Measurements from ENCODE around the gene ETFBKMT. TPM values are rescaled to one million over a fixed set of nuclear protein-coding genes. Genes with fewer than 3 reads are reported as not detected.

ETFBKMT gene, protein sequence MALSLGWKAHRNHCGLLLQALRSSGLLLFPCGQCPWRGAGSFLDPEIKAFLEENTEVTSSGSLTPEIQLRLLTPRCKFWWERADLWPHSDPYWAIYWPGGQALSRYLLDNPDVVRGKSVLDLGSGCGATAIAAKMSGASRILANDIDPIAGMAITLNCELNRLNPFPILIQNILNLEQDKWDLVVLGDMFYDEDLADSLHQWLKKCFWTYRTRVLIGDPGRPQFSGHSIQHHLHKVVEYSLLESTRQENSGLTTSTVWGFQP
- 2.2 TPM for total RNA-seq (ENCODE audit: unreplicated experiment)
- long read RNA-seq, result 0 reads

DNA sequence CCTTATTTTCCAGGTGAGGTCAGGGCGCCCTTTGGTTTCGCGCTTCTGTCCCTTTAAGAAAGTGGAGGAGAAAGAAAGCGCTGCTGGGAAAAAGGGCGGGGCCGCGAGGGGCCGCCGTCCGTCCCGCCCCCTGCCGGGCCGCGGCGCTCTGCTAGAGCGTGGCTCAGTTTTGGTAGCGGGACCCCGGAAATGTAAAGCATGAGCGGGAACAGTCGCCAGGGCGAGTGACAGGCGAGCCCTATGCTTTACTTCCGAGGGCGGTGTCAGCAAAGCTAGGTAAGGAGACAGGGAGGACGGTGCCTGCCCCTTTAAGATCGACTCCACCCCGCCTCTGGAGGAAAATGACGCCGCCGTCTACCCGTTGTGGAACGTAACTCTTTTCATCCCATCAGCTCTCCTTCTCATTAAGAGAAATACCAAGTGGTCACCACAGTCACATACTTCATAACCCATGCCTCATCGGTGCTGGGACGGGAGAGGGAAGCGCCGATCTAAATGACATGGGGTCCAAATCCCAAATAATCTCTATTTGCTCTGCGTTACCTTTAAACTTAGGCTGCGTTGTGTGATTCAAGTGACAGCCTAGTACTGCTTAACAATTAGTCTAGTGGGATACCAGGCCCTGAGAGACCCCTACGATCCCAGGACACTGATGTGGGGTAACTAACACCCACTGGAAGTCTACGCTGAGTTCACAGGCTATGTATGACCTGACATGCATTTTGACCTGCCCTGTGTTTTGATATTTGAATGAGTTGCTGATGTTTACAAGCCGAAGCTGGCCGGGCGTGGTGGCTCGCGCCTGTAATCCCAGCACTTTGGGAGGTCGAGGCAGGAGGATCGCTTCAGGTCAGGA lies at the start of gene ETFBKMT:
ETFBKMT (plus strand) TSS at position 602 of the 856 bp plus-strand sequence. CDS start 2,266 bp downstream, outside the sequence.
- H3K4me3 Mint-ChIP-seq (ENCODE audit: unreplicated experiment), result peak within 1 kb of the TSS; percentile 96
- TF ChIP-seq, protein P1, sequence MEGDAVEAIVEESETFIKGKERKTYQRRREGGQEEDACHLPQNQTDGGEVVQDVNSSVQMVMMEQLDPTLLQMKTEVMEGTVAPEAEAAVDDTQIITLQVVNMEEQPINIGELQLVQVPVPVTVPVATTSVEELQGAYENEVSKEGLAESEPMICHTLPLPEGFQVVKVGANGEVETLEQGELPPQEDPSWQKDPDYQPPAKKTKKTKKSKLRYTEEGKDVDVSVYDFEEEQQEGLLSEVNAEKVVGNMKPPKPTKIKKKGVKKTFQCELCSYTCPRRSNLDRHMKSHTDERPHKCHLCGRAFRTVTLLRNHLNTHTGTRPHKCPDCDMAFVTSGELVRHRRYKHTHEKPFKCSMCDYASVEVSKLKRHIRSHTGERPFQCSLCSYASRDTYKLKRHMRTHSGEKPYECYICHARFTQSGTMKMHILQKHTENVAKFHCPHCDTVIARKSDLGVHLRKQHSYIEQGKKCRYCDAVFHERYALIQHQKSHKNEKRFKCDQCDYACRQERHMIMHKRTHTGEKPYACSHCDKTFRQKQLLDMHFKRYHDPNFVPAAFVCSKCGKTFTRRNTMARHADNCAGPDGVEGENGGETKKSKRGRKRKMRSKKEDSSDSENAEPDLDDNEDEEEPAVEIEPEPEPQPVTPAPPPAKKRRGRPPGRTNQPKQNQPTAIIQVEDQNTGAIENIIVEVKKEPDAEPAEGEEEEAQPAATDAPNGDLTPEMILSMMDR (IDR thresholded peaks at IDR 0.05; ENCODE audit: partially characterized antibody, unreplicated experiment), result peak; percentile 58
- peaks cover 3% of the 10 kb centered on the region for H3K36me3 Mint-ChIP-seq (ENCODE audit: unreplicated experiment)
- peak within 1 kb of the TSS; percentile 86 for H3K27ac Mint-ChIP-seq (ENCODE audit: unreplicated experiment)
- H3K27me3 Mint-ChIP-seq (ENCODE audit: unreplicated experiment), result no peaks in the 10 kb centered on the region
- peak; percentile 83 for DNase-seq
- H3K9me3 Mint-ChIP-seq (ENCODE audit: unreplicated experiment), result peaks cover 4% of the 10 kb centered on the region
- H3K4me1 Mint-ChIP-seq (ENCODE audit: low read depth, unreplicated experiment), result no peaks in the 10 kb centered on the region

DNA sequence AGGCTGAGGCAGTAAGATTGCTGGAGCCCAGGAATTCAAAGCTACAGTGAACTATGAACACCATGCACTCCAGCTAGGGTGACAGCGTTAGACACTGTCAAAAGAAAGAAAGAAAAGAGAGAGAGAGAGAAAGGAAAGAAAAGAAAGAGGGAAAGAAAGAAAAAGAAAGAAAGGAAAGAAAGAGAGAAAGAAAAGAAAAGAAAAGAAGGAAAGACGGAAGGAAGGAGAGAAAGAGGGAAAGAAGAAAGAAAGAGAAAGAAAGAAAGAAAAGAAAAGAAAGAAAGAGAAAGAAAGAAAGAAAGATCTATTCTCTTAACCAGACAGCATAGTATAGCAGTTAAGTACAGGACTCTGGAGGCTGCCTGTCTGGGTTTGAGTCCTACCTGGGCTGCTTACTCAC lies 46.7 kb upstream of the ETFBKMT start:
- no peaks in the 10 kb centered on the region for H3K4me1 Mint-ChIP-seq (ENCODE audit: low read depth, unreplicated experiment)
- H3K36me3 Mint-ChIP-seq (ENCODE audit: unreplicated experiment), result no peaks in the 10 kb centered on the region
- H3K27ac Mint-ChIP-seq (ENCODE audit: unreplicated experiment), result no peak overlapping the region
- TF ChIP-seq, protein P1 (IDR thresholded peaks at IDR 0.05; ENCODE audit: partially characterized antibody, unreplicated experiment), result no peak
- H3K9me3 Mint-ChIP-seq (ENCODE audit: unreplicated experiment), result peaks cover 4% of the 10 kb centered on the region
- no peaks in the 10 kb centered on the region for H3K27me3 Mint-ChIP-seq (ENCODE audit: unreplicated experiment)
- DNase-seq, result no peak
- H3K4me3 Mint-ChIP-seq (ENCODE audit: unreplicated experiment), result no peak overlapping the region

DNA sequence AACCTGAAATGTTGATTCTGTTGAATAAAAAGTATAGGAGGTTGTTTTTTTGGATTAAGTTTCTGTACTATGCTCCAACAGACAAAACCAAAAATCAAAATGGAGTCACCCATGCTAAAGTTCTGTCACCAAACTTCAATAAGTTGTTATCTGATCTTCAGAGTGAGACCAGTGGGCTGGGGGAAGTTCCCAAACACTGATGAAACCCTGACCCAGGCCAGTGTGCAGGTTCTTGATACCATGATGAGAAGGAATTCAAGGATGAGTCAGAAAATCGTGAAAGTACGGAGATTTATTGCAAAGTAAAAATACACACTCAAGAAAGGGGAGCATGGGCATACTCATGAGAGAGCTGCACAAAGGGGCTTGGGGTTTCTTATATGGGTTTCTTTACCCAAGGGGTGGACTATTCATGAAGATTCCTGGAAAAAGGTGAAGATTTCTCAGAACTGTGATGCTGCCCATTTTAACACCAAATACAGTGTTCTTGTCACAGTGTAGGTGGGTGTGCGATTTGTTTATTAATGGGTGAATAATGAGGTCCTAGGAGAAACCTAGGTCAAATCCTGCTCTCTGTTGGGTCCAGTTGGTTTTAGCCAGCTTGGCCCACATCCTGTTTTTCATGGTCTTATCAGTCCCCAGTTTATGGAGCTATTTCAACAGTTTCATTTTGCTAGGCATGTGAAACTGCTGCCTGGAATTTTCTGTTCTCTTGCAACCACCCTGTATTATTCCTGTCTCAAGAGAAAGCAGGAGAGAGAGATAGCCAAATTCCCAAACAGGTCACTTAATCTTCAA lies 41.1 kb upstream of the ETFBKMT start:
- DNase-seq, result no peak
- H3K4me1 Mint-ChIP-seq (ENCODE audit: low read depth, unreplicated experiment), result no peaks in the 10 kb centered on the region
- no peaks in the 10 kb centered on the region for H3K9me3 Mint-ChIP-seq (ENCODE audit: unreplicated experiment)
- H3K4me3 Mint-ChIP-seq (ENCODE audit: unreplicated experiment), result no peak overlapping the region
- TF ChIP-seq, protein P1 (IDR thresholded peaks at IDR 0.05; ENCODE audit: partially characterized antibody, unreplicated experiment), result no peak
- no peak overlapping the region for H3K27ac Mint-ChIP-seq (ENCODE audit: unreplicated experiment)
- H3K27me3 Mint-ChIP-seq (ENCODE audit: unreplicated experiment), result no peaks in the 10 kb centered on the region
- H3K36me3 Mint-ChIP-seq (ENCODE audit: unreplicated experiment), result no peaks in the 10 kb centered on the region

DNA sequence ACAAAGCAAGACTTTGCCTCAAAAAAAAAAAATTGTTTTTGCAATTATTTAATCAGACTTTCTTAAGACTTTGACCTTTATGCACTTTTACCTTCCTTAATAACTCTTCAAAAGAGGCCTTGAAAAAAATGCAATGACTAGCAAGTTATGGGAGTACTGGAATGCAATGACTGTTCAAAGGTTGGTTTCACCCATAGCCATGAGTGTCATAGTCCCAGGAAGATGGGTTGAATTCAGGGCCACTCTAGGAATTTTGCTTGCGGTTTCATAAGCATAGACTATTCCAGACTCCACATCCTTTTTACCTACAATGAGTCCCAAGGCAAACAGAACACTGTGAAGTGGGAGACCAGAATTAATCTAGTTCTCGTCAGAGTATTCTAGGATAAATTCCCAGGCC lies 39.2 kb upstream of the ETFBKMT start:
- no peak overlapping the region for H3K27ac Mint-ChIP-seq (ENCODE audit: unreplicated experiment)
- no peaks in the 10 kb centered on the region for H3K36me3 Mint-ChIP-seq (ENCODE audit: unreplicated experiment)
- DNase-seq, result no peak
- TF ChIP-seq, protein P1 (IDR thresholded peaks at IDR 0.05; ENCODE audit: partially characterized antibody, unreplicated experiment), result no peak
- no peaks in the 10 kb centered on the region for H3K27me3 Mint-ChIP-seq (ENCODE audit: unreplicated experiment)
- H3K9me3 Mint-ChIP-seq (ENCODE audit: unreplicated experiment), result no peaks in the 10 kb centered on the region
- H3K4me1 Mint-ChIP-seq (ENCODE audit: low read depth, unreplicated experiment), result no peaks in the 10 kb centered on the region
- no peak overlapping the region for H3K4me3 Mint-ChIP-seq (ENCODE audit: unreplicated experiment)
